GM18867 (cell line): ENCODE results near the gene LHFPL4.
A peak's percentile ranks its signal among the peaks of the same experiment; 100 is the strongest.
"Not testable (repeated sequence)": the region's sequence is repeated elsewhere in the genome, so short reads cannot be mapped to it uniquely, and the experiment has no call there.

Experiments used
- ATAC-seq: cut with Tn5 transposase; IDR thresholded peaks from one replicate; pipeline ENCODE4 v1.9.1; 2021; ENCODE audit warnings: mild to moderate bottlenecking, moderate library complexity; ENCODE audit not compliant: unreplicated experiment

LHFPL4 gene

GRCh38 chr3:9542182-9542581 lies 11.4 kb downstream of the LHFPL4 start:
- ATAC-seq: no peak

GRCh38 chr3:9536212-9536611 lies 17.4 kb downstream of the LHFPL4 start:
- ATAC-seq: no peak

GRCh38 chr3:9534429-9534828 lies 19.2 kb downstream of the LHFPL4 start:
- ATAC-seq: no peak

GRCh38 chr3:9525078-9525477 lies 28.5 kb downstream of the LHFPL4 start:
- ATAC-seq: no peak

GRCh38 chr3:9514956-9515355 lies 38.7 kb downstream of the LHFPL4 start:
- ATAC-seq: no peak

- ATAC-seq: no peak
These were observed 39.3 kb downstream of the LHFPL4 start for GRCh38 chr3:9514306-9514705.

- ATAC-seq: no peak
These were observed 41.1 kb downstream of the LHFPL4 start for GRCh38 chr3:9512456-9513045.

- no peak for ATAC-seq
These were observed 44.8 kb downstream of the LHFPL4 start for GRCh38 chr3:9508781-9509180.

GRCh38 chr3:9507586-9508578 lies 45.7 kb downstream of the LHFPL4 start:
- ATAC-seq: no peak

- peak; percentile 57 for ATAC-seq
These were observed 50.3 kb downstream of the LHFPL4 start for GRCh38 chr3:9503283-9503682.

- ATAC-seq: no peak
These were observed 52.4 kb downstream of the LHFPL4 start for GRCh38 chr3:9501226-9501625.

GRCh38 chr3:9500108-9501050 lies 53.2 kb downstream of the LHFPL4 start:
- ATAC-seq: peak; percentile 55

- ATAC-seq: no peak
These were observed 54.0 kb downstream of the LHFPL4 start for GRCh38 chr3:9499455-9500107.

- no peak for ATAC-seq
These were observed 54.8 kb downstream of the LHFPL4 start for GRCh38 chr3:9498781-9499180.

- no peak for ATAC-seq
These were observed 55.6 kb downstream of the LHFPL4 start for GRCh38 chr3:9497821-9498565.

- ATAC-seq: no peak
These were observed 56.7 kb downstream of the LHFPL4 start for GRCh38 chr3:9496893-9497292.

- not testable (repeated sequence) for ATAC-seq
These were observed 59.6 kb downstream of the LHFPL4 start for GRCh38 chr3:9494036-9494435.

GRCh38 chr3:9491506-9491905 lies 62.1 kb downstream of the LHFPL4 start:
- ATAC-seq: no peak

- ATAC-seq: no peak
These were observed 68.4 kb downstream of the LHFPL4 start for GRCh38 chr3:9485248-9485647.

GRCh38 chr3:9480265-9480664 lies 73.4 kb downstream of the LHFPL4 start:
- ATAC-seq: no peak
